Lung (tissue), 16 donors: ENCODE measurements around the gene NKD2. TPM values are rescaled to one million over a fixed set of nuclear protein-coding genes. Genes with fewer than 3 reads are reported as not detected.

ENCODE experiments used
- ATAC-seq: fragments of 200-7000 bp; cut with Tn5 transposase; one replicate; pipeline ENCODE4 v1.9.1; 2020; ENCODE audit warnings: moderate number of reproducible peaks; ENCODE audit not compliant: insufficient read depth, low FRiP score
- DNase-seq, 3 donors: peaks; one replicate each; pipeline ENCODE4 v3.0.0-alpha.2; 2013 to 2017
- H3K27ac ChIP-seq, 2 donors: one replicate each; pipeline ENCODE4 v1.5.1; 2013; ENCODE audit warnings: mild to moderate bottlenecking in 2 of 2, moderate library complexity in 2 of 2, control low read depth in 1 of 2, inconsistent platforms in 1 of 2, low read depth in 1 of 2, low read length in 1 of 2
- H3K27me3 ChIP-seq, 3 donors: one replicate each; pipeline ENCODE4 v1.5.1; 2013; ENCODE audit warnings: low read length in 2 of 3; ENCODE audit not compliant: control insufficient read depth in 3 of 3, insufficient read depth in 3 of 3
- H3K36me3 ChIP-seq, 4 donors: one replicate each; pipeline ENCODE4 v1.5.1; 2013; ENCODE audit warnings: low read length in 4 of 4, mild to moderate bottlenecking in 1 of 4, moderate library complexity in 1 of 4; ENCODE audit not compliant: control insufficient read depth in 4 of 4, insufficient read depth in 4 of 4
- H3K4me1 ChIP-seq, 5 donors: one replicate each; pipeline ENCODE4 v1.5.1; 2013; ENCODE audit warnings: low read length in 5 of 5, mild to moderate bottlenecking in 2 of 5, moderate library complexity in 1 of 5; ENCODE audit not compliant: control insufficient read depth in 5 of 5, insufficient read depth in 5 of 5
- H3K4me3 ChIP-seq: one replicate; pipeline ENCODE4 v1.5.1; 2013; ENCODE audit warnings: mild to moderate bottlenecking, control low read depth, moderate library complexity
- H3K9ac ChIP-seq, 2 donors: one replicate each; pipeline ENCODE4 v1.5.1; 2013; ENCODE audit warnings: low read length in 2 of 2, control low read depth in 1 of 2; ENCODE audit not compliant: insufficient read depth in 1 of 2
- H3K9me3 ChIP-seq, 4 donors: one replicate each; pipeline ENCODE4 v1.5.1; 2013; ENCODE audit warnings: low read length in 3 of 4, mild to moderate bottlenecking in 1 of 4, moderate library complexity in 1 of 4; ENCODE audit not compliant: control insufficient read depth in 4 of 4, insufficient read depth in 3 of 4
- CTCF ChIP-seq: IDR thresholded peaks from 2 replicates; pipeline ENCODE4 v1.5.1; 2012; ENCODE audit warnings: mild to moderate bottlenecking; ENCODE audit errors: control extremely low read depth, extremely low read depth
- WGBS, 2 donors: extraction: QIAGEN DNeasy Blood & Tissue Kit; methylation state at CpG; one replicate each; pipeline ENCODE4 v1.1.7; 2013; 5-methylcytosine and 5-hydroxymethylcytosine counted together
- long read RNA-seq, 5 donors: transcript quantifications; one replicate each; lab custom pipeline, GENCODE V29; 2026
- polyA plus RNA-seq, 2 donors: library from polyadenylated mRNA; stranded (reverse); fragments of 200-250 nt; gene quantifications; one replicate each; pipeline ENCODE4 v1.2.1, GENCODE V29; 2013
- total RNA-seq, 2 donors: library from RNA; depleted of rRNA in 1 of 2; stranded (reverse); fragments of >200 nt in 1 of 2; gene quantifications; one replicate each; pipeline ENCODE4 v1.2.1, GENCODE V29; 2014 to 2021
- donor health status: control.
- donor health status: control.
- donor health status: Bipolar disorder and iron deficiency.
- donor health status: healthy.
- donor health status: DM: yes; HTN: yes; CAD: no.

The NKD2 gene
- total RNA-seq = 10 to 100 TPM in 1 of 2 donors, 1 to 10 TPM in 1; 9.9 to 88.0 TPM
- 10 to 100 TPM; 34.3 to 62.5 TPM for polyA plus RNA-seq
- long read RNA-seq, donor 1, transcript NKD2-202 (10 exons, 2,155 nt) = major isoform, 5 of 7 reads
- long read RNA-seq, donor 1, partial matches to known transcripts = 0 of 7 reads
- long read RNA-seq, donor 1, other reads (novel, unspliced or antisense) = 0 of 7 reads
- long read RNA-seq, donor 2, partial matches to known transcripts = 0 of 1 reads
- long read RNA-seq, donor 2, other reads (novel, unspliced or antisense) = 0 of 1 reads
- long read RNA-seq, donor 3, partial matches to known transcripts = 5 of 7 reads
- long read RNA-seq, donor 3, other reads (novel, unspliced or antisense) = 0 of 7 reads
- long read RNA-seq, donor 4 = 0 reads
- long read RNA-seq, donor 5, partial matches to known transcripts = 0 of 1 reads
- long read RNA-seq, donor 5, other reads (novel, unspliced or antisense) = 0 of 1 reads

- WGBS, 2 donors = 2% methylated on average over 43 to 108 of the region's 108 CpGs
- no peak for ATAC-seq
- no peak within 1 kb of the TSS for H3K9ac ChIP-seq
These were observed at the start of gene NKD2 for GRCh38 chr5:1008451-1009358. NKD2 (plus strand) TSS chr5:1008802; CDS start chr5:1009058, 256 bp downstream.

GRCh38 chr5:959581-960531 is 48.7 kb upstream of the NKD2 start:
- Histone ChIP-seq H3K9me3 (no peaks in the 10 kb centered on the region), H3K27me3 (no peaks in the 10 kb centered on the region), H3K4me1 (peaks cover 0 to 81% (median 47%) of the 10 kb centered on the region in 5 donors), H3K27ac (no peak overlapping the region), H3K4me3 (no peak overlapping the region), H3K36me3 (no peaks in the 10 kb centered on the region), H3K9ac (no peak overlapping the region)
- WGBS, 2 donors = 86 to 88% methylated on average over 46 to 47 of the region's 47 CpGs
- no peak for DNase-seq
- no peak for ATAC-seq
- no peak for TF ChIP-seq CTCF

More at GRCh38 chr5:1008451-1009358, at the start of gene NKD2:
- Histone ChIP-seq H3K36me3 (no peaks in the 10 kb centered on the region), H3K27me3 (peaks cover 0 to 9% (median 7%) of the 10 kb centered on the region in 3 donors), H3K9me3 (peaks cover 0 to 3% (median 0%) of the 10 kb centered on the region in 4 donors), H3K4me3 (peak within 1 kb of the TSS; percentile 35), H3K27ac (peak within 1 kb of the TSS in 1 of 2 donors; percentile 27), H3K4me1 (peaks cover 0 to 24% (median 4%) of the 10 kb centered on the region in 5 donors)
- DNase-seq = peak in 2 of 3 donors; percentile 37 to 53
- no peak for TF ChIP-seq CTCF

- ATAC-seq (no peak), DNase-seq (no peak)
- Histone ChIP-seq H3K4me1 (peaks cover 0 to 81% (median 54%) of the 10 kb centered on the region in 5 donors), H3K4me3 (no peak overlapping the region), H3K9ac (no peak overlapping the region), H3K27ac (peak overlapping the region in 1 of 2 donors; percentile 37), H3K9me3 (no peaks in the 10 kb centered on the region), H3K27me3 (no peaks in the 10 kb centered on the region), H3K36me3 (no peaks in the 10 kb centered on the region)
- 74 to 76% methylated on average over 7 of the region's 7 CpGs for WGBS, 2 donors
- no peak for TF ChIP-seq CTCF
These were observed 48.1 kb upstream of the NKD2 start for GRCh38 chr5:960551-960950.
